ENCODE results near the gene MYOF. TPM values are rescaled to one million over a fixed set of nuclear protein-coding genes. Genes with fewer than 3 reads are reported as not detected.

MYOF gene
- total RNA-seq: 136 and 159 TPM in 2 replicates

DNA sequence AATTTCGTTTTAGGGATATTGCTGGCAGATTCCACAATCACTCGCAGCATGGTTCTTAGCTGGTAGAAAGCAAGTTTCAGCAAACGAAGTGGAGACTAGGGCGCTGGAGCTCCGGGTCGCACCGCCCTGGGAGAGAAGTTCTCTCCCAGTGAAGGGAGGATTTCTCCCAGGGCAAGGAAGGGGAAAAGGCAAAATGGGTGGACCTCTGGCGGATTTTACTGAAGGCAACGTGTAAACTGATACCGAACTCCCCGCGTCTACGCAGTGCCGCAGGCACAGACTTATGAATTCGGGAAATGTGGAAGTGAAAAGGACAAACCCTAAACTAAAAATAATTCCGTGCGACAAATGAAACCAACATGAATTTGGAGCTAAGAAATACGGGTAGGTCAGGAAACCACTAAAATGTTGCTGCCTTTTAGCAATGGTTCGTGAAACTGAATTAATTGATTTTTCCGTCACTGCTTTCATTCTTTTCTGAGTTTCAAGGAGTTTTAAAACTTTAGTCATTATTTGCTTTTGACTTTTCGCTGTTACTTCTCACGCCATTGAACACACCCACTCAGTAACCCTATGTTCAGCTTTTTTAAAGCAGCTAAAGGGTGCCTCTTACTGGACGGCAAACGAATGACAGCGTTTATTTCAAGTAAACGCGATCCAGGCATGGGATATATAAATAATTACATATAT, at the start of gene MYOF:
Gene MYOF, minus strand, starts transcription at position 190 of the 690 bp plus-strand sequence. Its CDS starts 140 bp downstream, at position 50.

GRCh38 chr10:93496322-93497041, 14.3 kb upstream of the MYOF start, which contains the start of gene CEP55:
Gene CEP55, plus strand, starts transcription at chr10:93496612. Its CDS starts 3,440 bp downstream, at chr10:93500052.

Other genes starting within 250 kb of the MYOF start
- 2.2 and 3.8 TPM in 2 replicates for gene CEP55, start 14.3 kb upstream of the MYOF start, total RNA-seq
- gene FFAR4, start 84.3 kb upstream of the MYOF start, total RNA-seq: not detected in 2 replicates
- 5.8 and 6.4 TPM in 2 replicates for gene RBP4, start 118.9 kb upstream of the MYOF start, total RNA-seq
- gene PDE6C, start 130.2 kb upstream of the MYOF start, total RNA-seq: not detected in 2 replicates
- 3.6 and 61.6 TPM in 2 replicates for gene FRA10AC1, start 220.3 kb upstream of the MYOF start, total RNA-seq

All from cardiac ventricle fibroblast (primary cell).